Kidney (tissue), 14 donors: ENCODE measurements around the gene DUS1L. TPM values are rescaled to one million over a fixed set of nuclear protein-coding genes. Genes with fewer than 3 reads are reported as not detected.

ENCODE experiments used
- DNase-seq, 5 donors: peaks; one replicate each; pipeline ENCODE4 v3.0.0-alpha.2; 2013 to 2020
- FAIRE-seq: peaks from 2 replicates; lab custom pipeline; 2012; peaks lifted over from hg19 to GRCh38; lab: Jason Lieb, UNC
- H3K27ac ChIP-seq, 2 donors: one replicate each; pipeline ENCODE4 v1.7.0; 2013; ENCODE audit warnings: low read depth in 2 of 2, low read length in 2 of 2, inconsistent platforms in 1 of 2
- H3K27me3 ChIP-seq: one replicate; pipeline ENCODE4 v1.7.1; 2013; ENCODE audit warnings: low read length, inconsistent platforms; ENCODE audit not compliant: control insufficient read depth, insufficient read depth
- H3K36me3 ChIP-seq, 3 donors: one replicate each; pipeline versions ENCODE4 v1.7.0 to v1.7.1; 2013; ENCODE audit warnings: low read length in 3 of 3, control low read depth in 1 of 3, inconsistent platforms in 1 of 3; ENCODE audit not compliant: insufficient read depth in 3 of 3, control insufficient read depth in 2 of 3
- H3K4me1 ChIP-seq, 3 donors: one replicate each; pipeline versions ENCODE4 v1.7.0 to v1.7.1; 2013; ENCODE audit warnings: low read length in 3 of 3, inconsistent platforms in 1 of 3, low read depth in 1 of 3; ENCODE audit not compliant: control insufficient read depth in 2 of 3, insufficient read depth in 2 of 3
- H3K4me3 ChIP-seq, 3 donors: one replicate each; pipeline versions ENCODE4 v1.7.0 to v1.8.1; 2013; ENCODE audit warnings: low read length in 3 of 3, control low read depth in 1 of 3, inconsistent platforms in 1 of 3
- H3K9ac ChIP-seq, 3 donors: one replicate each; pipeline versions ENCODE4 v1.7.0 to v1.7.1; 2013; ENCODE audit warnings: low read length in 3 of 3, control low read depth in 1 of 3, inconsistent platforms in 1 of 3
- H3K9me3 ChIP-seq, 3 donors: one replicate each; pipeline versions ENCODE4 v1.7.0 to v1.7.1; 2013; ENCODE audit warnings: low read length in 3 of 3, control low read depth in 1 of 3, inconsistent platforms in 1 of 3; ENCODE audit not compliant: control insufficient read depth in 2 of 3, insufficient read depth in 1 of 3
- intact Hi-C: fragments of 100-400 bp; cut with DNase I; formaldehyde crosslinking; loops from one replicate; pipeline ENCODE4 v1.11.1; 2022
- polyA plus RNA-seq: library from polyadenylated mRNA; stranded (reverse); fragments of 350-450 nt; fragmentation: Illumina TruSeq; extraction: RNeasy Lipid Tissue Mini Kit (QIAGEN cat#74804); gene quantifications from one replicate; pipeline ENCODE4 v1.2.3, GENCODE V29; 2014; ENCODE audit warnings: low read depth, low replicate concordance; ENCODE audit not compliant: insufficient read depth
- total RNA-seq: library from RNA; stranded (reverse); fragmentation: NEBNext Ultra II Directional; extraction: Animal tissue kit (Norgen Biotek cat#: 25700); gene quantifications from one replicate; pipeline ENCODE4 v1.2.1, GENCODE V29; 2021
- TF ChIP-seq, protein P1 (sequence below): IDR thresholded peaks from 3 replicates; pipeline ENCODE4 v1.5.1; 2012; ENCODE audit warnings: mild to moderate bottlenecking, moderate library complexity, borderline replicate concordance; ENCODE audit not compliant: insufficient read depth; ENCODE audit errors: extremely low read depth
- donor health status: control.
- donor health status: control.
- donor health status: control.
- donor health status: control.
- donor health status: control.
- donor health status: DM: yes; HTN: yes; CAD: no.
- donor health status: Normal renal cell carcinoma (clear cell type).

The DUS1L gene
- total and polyA plus RNA-seq, 2 donors from 2014 or later: 84.8 to 102 TPM

DNA sequence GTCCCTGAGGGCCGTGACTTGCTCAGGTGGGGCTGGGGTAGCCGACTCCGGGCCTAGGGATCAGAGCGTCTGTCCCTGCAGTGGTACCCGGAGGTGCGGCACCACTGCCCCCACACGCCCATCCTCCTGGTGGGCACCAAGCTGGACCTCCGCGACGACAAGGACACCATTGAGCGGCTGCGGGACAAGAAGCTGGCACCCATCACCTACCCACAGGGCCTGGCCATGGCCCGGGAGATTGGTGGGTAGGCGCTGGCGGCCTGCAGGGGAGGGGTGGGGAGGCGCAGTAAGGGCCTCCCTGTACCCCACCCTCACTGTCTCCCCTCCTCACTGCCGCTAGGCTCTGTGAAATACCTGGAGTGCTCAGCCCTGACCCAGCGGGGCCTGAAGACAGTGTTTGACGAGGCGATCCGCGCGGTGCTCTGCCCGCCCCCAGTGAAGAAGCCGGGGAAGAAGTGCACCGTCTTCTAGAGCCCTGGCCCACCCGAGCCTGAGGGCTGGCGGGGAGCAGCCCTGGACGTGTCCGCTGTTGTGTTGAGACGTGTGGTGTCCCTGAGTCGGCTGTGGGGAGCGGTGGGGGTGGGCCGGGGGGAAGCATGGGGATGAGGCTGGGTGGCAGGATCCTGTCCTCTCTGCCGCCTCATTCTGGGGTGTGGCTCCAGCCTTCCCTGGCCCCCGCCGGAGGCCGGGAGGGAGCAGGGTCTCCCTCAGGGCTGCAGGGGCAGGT is 32.1 kb downstream of the DUS1L start:
- Histone ChIP-seq H3K4me1 (peaks cover 3 to 27% (median 5%) of the 10 kb centered on the region in 3 donors), H3K9ac (no peak overlapping the region), H3K4me3 (no peak overlapping the region), H3K36me3 (peaks cover 0 to 7% (median 0%) of the 10 kb centered on the region in 3 donors), H3K27ac (no peak overlapping the region), H3K27me3 (no peaks in the 10 kb centered on the region), H3K9me3 (no peaks in the 10 kb centered on the region)
- intact Hi-C loops: loop anchor here (10.0 kb wide), 1 partner anchor 121 kb away; no protein-coding TSS in a partner anchor
- no peak for DNase-seq
- no peak for FAIRE-seq
- TF ChIP-seq, protein P1, sequence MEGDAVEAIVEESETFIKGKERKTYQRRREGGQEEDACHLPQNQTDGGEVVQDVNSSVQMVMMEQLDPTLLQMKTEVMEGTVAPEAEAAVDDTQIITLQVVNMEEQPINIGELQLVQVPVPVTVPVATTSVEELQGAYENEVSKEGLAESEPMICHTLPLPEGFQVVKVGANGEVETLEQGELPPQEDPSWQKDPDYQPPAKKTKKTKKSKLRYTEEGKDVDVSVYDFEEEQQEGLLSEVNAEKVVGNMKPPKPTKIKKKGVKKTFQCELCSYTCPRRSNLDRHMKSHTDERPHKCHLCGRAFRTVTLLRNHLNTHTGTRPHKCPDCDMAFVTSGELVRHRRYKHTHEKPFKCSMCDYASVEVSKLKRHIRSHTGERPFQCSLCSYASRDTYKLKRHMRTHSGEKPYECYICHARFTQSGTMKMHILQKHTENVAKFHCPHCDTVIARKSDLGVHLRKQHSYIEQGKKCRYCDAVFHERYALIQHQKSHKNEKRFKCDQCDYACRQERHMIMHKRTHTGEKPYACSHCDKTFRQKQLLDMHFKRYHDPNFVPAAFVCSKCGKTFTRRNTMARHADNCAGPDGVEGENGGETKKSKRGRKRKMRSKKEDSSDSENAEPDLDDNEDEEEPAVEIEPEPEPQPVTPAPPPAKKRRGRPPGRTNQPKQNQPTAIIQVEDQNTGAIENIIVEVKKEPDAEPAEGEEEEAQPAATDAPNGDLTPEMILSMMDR: no peak

GRCh38 chr17:82031885-82032627 is 33.5 kb downstream of the DUS1L start:
- DNase-seq (peak in 2 of 5 donors; percentile 54 to 81), FAIRE-seq (no peak)
- H3K4me1 ChIP-seq: peaks cover 0 to 24% (median 0%) of the 10 kb centered on the region in 3 donors
- TF ChIP-seq, protein P1: no peak
- peaks cover 0 to 7% (median 0%) of the 10 kb centered on the region in 3 donors for H3K36me3 ChIP-seq
- intact Hi-C loops: loop anchor here (10.0 kb wide), 1 partner anchor 123 kb away; no protein-coding TSS in a partner anchor
- no peaks in the 10 kb centered on the region for H3K9me3 ChIP-seq
- H3K4me3 ChIP-seq: no peak overlapping the region
- peak overlapping the region in 1 of 3 donors; percentile 12 for H3K9ac ChIP-seq
- no peaks in the 10 kb centered on the region for H3K27me3 ChIP-seq
- H3K27ac ChIP-seq: no peak overlapping the region

- Histone ChIP-seq H3K4me3 (peak within 1 kb of the TSS in 1 of 3 donors; percentile 41), H3K9me3 (no peaks in the 10 kb centered on the region), H3K36me3 (peaks cover 0 to 7% (median 0%) of the 10 kb centered on the region in 3 donors), H3K9ac (peak within 1 kb of the TSS in 1 of 3 donors; percentile 12), H3K27ac (no peak within 1 kb of the TSS), H3K27me3 (no peaks in the 10 kb centered on the region), H3K4me1 (peaks cover 0 to 21% (median 0%) of the 10 kb centered on the region in 3 donors)
- FAIRE-seq (no peak), DNase-seq (peak in 1 of 5 donors; percentile 71)
- intact Hi-C loops: loop anchor here (10.0 kb wide), 1 partner anchor 123 kb away; no protein-coding TSS in a partner anchor
- TF ChIP-seq, protein P1: no peak
Measured at GRCh38 chr17:82031303-82031884, 34.2 kb downstream of the DUS1L start, which contains the start of gene RAC3. RAC3 (plus strand) TSS chr17:82031678; CDS start chr17:82031762, 84 bp downstream.
